ENCODE measurements around the gene GPR63.

GPR63 gene

DNA sequence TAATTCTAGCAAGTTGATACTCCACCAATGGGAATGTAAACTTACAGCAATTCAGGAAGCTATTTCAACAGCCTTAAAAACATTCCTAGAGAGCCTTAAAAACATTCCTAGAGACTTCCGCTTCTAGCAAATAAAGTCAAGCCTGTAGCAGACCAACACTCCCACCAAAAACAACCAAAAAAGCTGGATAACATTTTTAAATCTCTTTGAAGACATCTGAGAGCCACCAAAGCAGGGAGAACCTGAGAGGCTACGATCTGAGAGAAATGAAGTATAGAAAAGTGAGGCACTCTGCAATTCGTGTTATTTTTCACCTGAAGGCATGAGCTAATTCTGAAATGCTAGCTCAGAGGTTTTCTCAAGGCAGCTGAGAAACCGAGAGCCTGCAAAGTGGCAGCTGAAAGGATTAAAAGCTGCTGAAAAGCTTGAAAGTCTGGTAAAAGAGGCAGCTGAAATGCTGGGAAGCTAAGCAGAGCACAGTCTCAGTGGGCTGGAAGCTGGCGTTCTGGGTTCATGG lies 20.9 kb downstream of the GPR63 start:
- no peak for DNase-seq

DNA sequence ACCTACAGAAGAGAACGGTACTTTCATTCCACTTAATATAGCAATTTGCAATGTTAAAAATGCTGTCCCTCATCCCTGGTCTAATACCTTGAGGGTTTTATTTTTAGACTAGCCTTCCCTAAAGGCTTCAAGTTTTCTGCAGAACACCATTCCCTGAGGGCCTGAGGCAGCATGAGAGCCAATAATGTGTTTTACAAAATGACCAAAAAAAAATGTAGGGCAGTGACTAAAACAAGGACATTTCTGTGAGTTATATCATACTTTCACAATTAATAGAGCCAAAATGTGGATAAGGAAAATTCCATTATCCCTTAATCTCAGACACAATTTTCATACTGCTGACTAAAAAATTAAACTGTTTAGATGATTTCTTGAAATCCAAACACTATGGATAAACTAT lies 22.7 kb downstream of the GPR63 start:
- no peak for DNase-seq

DNA sequence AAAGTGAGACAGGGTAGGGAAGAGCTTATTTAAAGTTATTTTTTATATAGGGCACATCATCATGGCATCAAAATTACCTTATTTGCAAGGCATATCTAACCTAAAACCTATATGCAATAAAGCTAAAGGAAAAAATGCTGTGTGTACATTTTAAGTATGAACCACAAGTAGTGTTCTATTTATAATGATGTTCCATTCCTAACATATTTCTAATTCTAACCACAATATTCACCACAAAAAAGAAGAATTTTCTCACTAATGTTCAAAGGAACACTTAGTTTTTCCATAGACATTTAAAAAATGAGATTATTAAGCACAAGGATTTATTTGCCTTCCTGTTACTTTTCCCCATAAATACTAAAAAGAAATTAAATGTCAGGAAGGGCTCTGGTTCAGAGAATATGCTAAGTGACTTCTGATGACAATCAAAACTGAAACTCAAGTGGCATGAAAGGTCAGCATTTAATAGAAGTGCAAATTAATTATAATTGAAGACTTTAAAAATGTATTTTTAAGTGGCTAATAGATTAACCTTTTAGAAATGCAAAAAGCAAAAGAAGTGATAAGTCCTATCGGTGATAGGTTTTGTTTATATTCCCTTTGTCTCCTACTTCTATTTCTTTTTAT lies 25.1 kb downstream of the GPR63 start:
- no peak for DNase-seq

DNA sequence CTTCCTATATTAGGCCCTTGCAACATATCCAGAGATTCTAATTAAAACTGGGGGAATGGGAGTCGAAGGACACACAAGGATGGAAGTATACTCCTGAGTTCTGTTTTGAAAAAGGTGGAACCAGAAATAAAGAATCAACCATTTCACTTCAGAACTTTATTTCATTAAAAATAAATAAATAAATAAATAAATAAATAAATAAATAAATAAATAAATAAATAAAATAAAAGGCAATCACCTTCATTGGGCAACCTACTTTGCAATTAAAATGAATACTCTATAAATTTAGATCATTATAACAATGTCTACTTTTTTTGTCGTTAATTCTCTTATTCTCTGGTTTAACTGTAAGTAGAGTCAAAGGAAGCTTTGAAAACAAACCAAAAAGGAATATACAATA lies 25.6 kb downstream of the GPR63 start:
- DNase-seq: no peak

DNA sequence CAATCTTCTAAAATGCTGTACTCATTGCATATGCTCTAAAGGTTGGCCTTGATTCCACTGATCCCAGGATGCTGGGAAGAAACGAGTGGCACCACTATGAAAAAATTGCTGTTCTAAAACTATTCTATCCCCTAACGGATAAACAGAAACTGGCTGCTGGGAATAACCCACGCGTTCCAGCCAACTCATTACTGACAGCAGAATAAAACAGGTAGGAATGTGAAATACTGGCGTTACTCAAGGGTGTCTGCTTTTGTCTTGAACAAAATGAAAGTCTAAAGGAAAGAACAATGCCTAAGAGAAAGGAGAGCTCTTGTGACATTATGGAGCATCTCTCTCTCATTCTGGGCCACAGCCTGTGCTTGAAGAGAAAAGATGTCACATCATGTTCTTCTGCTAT lies 26.1 kb downstream of the GPR63 start:
- DNase-seq: no peak

- no peak for DNase-seq
Measured at GRCh38 chr6:96809119-96809518, 28.2 kb downstream of the GPR63 start.

DNA sequence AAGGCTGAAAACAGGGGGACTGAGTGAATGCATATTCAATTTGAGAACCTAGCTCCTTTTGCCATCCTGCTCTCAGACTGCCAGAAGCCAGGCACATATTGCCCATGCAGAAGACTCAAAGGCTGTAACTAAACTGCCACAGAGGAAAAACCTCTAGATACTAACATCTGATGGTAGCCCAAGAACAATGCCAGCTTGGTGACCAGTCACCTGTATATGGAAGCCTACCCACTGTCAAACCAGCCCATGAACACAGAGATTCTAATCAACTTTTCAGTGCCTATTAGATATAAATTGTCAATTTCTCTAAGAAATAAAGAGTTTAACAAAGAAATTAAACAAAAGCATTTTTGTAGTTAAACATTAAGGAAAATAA lies 34.2 kb downstream of the GPR63 start:
- DNase-seq: no peak

- DNase-seq: no peak
Measured at GRCh38 chr6:96795481-96795880, 41.8 kb downstream of the GPR63 start.

GRCh38 chr6:96794980-96795379 lies 42.3 kb downstream of the GPR63 start:
- DNase-seq: no peak

GRCh38 chr6:96792561-96793190 lies 44.6 kb downstream of the GPR63 start:
- DNase-seq: no peak

- DNase-seq: no peak
Measured at GRCh38 chr6:96789871-96790270, 47.4 kb downstream of the GPR63 start.

- DNase-seq: no peak
Measured at GRCh38 chr6:96787846-96788580, 49.3 kb downstream of the GPR63 start.

DNA sequence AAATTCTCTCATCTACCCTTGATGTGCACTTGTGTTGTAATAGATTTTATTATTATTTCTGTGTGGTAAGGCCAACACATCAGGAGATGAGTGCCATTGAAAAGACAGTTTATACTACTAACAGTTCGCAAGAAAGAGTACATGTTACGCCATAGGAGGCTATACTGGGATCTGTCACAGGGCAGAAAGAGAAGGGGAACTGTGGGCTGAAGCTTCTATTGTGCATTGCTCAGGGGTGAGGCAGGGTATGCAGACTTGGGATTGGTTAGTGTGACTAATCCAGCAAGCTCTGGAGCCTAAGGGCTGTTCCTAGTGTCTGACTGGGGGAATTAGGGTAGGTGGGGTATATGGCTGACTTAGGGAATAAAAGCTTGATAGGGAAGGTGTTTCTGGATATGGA lies 50.9 kb downstream of the GPR63 start:
- DNase-seq: no peak

- DNase-seq: no peak
Measured at GRCh38 chr6:96784650-96785049, 52.6 kb downstream of the GPR63 start.

- DNase-seq: no peak
Measured at GRCh38 chr6:96783307-96783706, 54.0 kb downstream of the GPR63 start.

DNA sequence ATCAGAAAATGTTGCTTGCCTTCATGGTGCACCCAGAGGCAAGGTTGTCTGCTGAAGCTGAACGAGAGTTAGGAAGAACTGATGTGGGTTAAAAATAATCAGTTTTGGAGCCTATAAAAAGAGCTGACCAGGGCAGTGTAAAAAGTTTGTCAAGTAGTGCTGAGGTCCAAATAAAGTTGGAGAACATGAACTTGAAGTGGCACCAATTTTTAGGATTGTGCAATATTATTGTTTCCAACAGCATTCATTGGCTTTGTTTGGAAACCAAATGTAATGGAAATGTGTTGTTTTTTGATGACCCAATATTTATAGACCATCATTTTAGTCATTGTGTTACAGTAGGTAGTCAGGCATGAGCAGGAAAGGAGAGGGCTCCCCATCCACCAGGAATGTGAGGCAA lies 55.7 kb downstream of the GPR63 start:
- DNase-seq: no peak

GRCh38 chr6:96777113-96777512 lies 60.2 kb downstream of the GPR63 start:
- no peak for DNase-seq

- no peak for DNase-seq
Measured at GRCh38 chr6:96775727-96776400, 61.4 kb downstream of the GPR63 start.

- no peak for DNase-seq
Measured at GRCh38 chr6:96766769-96767168, 70.5 kb downstream of the GPR63 start.

GRCh38 chr6:96762599-96762998 lies 74.7 kb downstream of the GPR63 start:
- DNase-seq: no peak

DNA sequence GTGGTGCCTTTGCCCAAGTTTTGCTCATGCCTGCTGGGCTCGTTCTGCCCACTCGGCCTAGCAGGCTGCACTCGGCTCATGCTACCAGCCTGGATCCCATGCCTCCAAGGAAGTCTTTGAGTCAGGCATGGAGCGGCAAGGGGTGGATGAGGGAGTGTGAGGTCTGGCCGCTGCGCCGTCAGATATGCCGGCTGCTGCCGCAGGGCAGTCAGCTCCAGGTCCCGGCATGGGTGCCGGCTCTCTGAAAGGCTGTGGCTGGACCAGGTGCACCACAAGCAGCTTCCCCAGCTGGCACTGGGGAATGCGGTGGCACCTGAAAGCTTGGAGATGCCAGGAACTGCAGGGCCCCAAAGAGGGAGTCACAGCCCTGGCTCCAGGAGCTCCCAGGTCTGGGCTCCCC lies 75.5 kb downstream of the GPR63 start:
- DNase-seq: no peak

- no peak for DNase-seq
Measured at GRCh38 chr6:96760153-96760687, 77.1 kb downstream of the GPR63 start.

GRCh38 chr6:96755096-96755495 lies 82.2 kb downstream of the GPR63 start:
- no peak for DNase-seq
